ENCODE measurements around the gene KRT75.

KRT75 gene

GRCh38 chr12:52439420-52439819, 5.2 kb upstream of the KRT75 start:
- DNase-seq: no peak

- no peak for DNase-seq
Measured at GRCh38 chr12:52438305-52439301, 4.4 kb upstream of the KRT75 start.

- no peak for DNase-seq
Measured at GRCh38 chr12:52437508-52437907, 3.3 kb upstream of the KRT75 start.

GRCh38 chr12:52436828-52437474, 2.8 kb upstream of the KRT75 start:
- no peak for DNase-seq

GRCh38 chr12:52436000-52436827, 2.0 kb upstream of the KRT75 start:
- no peak for DNase-seq

GRCh38 chr12:52435659-52435999, 1.5 kb upstream of the KRT75 start:
- DNase-seq: no peak

GRCh38 chr12:52434760-52435530, 774 bp upstream of the KRT75 start:
- no peak for DNase-seq

- no peak for DNase-seq
Measured at GRCh38 chr12:52433501-52434080, 580 bp downstream of the KRT75 start.

GRCh38 chr12:52432559-52433207, 1.5 kb downstream of the KRT75 start:
- no peak for DNase-seq

GRCh38 chr12:52428121-52428520, 6.0 kb downstream of the KRT75 start:
- DNase-seq: no peak

GRCh38 chr12:52427083-52427482, 7.1 kb downstream of the KRT75 start:
- DNase-seq: no peak

- no peak for DNase-seq
Measured at GRCh38 chr12:52426034-52426433, 8.1 kb downstream of the KRT75 start.

- no peak for DNase-seq
Measured at GRCh38 chr12:52425466-52425865, 8.7 kb downstream of the KRT75 start.

GRCh38 chr12:52423661-52424500, 10.3 kb downstream of the KRT75 start:
- no peak for DNase-seq

- DNase-seq: no peak
Measured at GRCh38 chr12:52423035-52423434, 11.1 kb downstream of the KRT75 start.

- DNase-seq: no peak
Measured at GRCh38 chr12:52419656-52420055, 14.5 kb downstream of the KRT75 start.

GRCh38 chr12:52418576-52419110, 15.5 kb downstream of the KRT75 start:
- no peak for DNase-seq

GRCh38 chr12:52417740-52418139, 16.4 kb downstream of the KRT75 start:
- DNase-seq: no peak

GRCh38 chr12:52416795-52417194, 17.4 kb downstream of the KRT75 start:
- no peak for DNase-seq
